Activated CD8-positive, alpha-beta memory T cell treated with anti-CD3 and anti-CD28 coated beads for 1 hour (primary cell): Measurements from ENCODE around the gene INSYN1.

Experiments
- DNase-seq, 2 donors: peaks; one replicate each; pipeline ENCODE4 v3.0.0-alpha.2; 2020; ENCODE audit warnings: low read depth in 1 of 2; ENCODE audit errors: extremely low read depth in 1 of 2

INSYN1 gene

DNA sequence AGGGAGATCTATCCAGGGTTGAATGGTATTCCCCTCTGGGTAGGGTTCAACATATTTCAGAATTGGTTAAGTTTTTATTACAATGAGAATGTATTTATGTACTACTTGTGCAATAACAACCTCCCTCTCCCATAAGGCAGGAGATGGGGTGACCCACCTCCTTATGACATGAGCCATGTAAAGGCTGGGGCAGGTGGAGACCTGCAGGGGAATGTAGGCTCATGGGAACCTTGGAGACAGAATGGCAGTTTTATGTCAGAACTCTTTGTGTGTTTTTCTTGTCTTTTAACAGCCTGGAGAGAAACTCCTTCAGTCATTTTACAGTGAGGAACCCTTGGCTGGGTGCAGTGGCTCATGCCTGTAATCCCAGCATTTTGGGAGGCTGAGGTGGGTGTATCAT, 24.6 kb upstream of the INSYN1 start:
- no peak for DNase-seq

DNA sequence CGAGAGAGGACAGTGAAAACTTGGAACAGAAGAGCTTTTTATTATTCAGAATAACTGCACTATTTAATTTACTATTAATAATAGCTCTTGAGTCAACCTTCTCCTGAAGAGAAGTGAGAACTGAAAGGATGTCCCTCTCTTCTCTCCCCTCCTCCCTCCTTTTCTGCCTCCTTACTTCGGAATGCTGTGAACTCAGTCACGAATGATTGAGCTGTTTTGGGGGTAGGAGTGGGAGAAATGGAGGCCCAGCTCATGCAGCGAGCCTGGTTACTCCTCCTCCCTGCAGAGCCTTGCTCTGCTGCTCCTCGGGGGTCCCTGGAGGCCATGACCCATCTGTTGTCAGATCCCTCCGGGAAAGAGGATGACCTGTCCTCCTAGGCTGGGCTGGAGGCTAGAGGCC, 20.3 kb upstream of the INSYN1 start:
- no peak for DNase-seq

DNA sequence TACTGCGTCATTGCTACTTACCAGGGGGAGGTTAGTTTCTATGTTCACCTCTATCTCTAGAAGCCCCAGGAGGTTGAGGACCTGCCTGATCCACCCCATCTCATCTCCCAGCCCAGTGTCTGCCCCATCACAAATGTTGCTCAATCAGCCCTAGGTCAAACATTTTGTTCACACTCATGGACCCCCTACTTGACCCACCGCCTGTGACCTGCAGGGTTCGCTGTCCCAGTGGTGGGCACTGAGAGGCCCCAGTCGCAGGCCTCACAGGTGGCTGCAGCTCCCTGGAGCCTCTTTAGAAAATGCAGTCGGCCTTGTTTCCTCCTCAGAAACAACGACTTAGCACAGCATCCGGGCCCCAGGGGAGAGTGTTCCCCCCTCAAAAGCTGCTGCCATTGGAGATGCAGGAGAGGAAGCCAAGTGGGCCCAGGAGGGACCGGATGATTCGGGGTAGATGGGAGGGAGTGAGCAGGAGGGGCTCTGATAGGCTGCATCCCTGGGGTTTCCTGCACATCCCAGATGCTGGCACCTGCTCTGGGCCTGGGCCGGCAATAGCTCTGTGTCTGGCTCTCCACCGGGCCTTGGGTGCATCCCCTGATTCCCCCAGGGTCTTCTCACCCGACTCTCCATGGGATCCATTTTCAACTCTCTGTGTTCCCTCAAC, 18.4 kb upstream of the INSYN1 start:
- no peak for DNase-seq

DNA sequence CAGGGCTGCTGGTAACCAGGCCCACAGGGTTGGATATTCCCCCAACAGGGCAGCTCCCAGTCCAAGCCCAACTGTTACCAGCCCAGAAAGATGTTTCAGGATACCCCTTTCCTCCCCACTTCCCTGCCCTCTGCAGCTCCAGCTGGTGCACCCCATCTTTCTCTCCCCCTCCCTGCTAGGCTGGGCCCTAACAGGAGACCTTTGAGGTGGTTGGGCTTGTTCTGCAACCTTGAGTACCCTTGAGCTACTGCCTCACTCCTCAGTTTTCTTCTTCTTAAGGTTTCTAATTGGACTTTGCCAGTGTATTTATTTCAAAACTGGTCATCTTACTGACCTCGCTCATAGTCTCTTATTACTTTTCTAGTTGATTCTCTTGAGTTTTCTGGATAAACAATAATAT, 16.9 kb upstream of the INSYN1 start:
- DNase-seq: no peak

DNA sequence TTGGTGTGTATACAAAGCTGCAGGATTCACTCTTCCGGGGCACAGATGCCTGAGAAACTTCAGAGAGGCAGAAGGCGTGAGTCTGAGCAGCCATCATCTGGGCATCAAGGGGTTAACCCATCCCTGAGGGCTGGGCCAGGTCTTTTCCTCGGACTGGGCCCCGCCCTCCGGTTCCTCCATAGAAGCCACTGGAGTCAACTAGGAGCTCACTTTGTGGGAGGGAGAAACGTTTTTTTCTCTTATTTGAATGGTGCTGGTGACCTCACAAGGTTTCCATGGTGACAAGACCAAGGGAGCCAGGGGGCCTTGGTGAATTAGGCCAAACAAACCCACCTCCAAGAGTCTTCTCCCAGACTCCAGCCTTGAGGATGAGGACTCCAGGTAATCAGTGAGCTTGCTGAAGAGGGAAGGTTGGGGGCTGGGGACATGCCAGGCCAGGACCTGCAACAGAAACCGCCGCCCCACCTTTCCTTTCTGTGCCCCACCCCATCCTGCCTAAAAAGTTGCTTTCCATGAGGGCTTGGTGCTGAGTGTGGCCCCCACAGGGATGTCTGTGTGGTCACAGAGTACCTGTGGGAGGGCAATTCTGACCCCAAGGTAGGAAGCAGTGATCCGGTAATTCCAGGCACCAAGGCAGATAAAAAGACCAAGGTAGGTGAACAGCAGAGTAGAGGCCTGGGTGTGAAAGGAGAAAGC, 14.8 kb upstream of the INSYN1 start:
- DNase-seq: no peak

DNA sequence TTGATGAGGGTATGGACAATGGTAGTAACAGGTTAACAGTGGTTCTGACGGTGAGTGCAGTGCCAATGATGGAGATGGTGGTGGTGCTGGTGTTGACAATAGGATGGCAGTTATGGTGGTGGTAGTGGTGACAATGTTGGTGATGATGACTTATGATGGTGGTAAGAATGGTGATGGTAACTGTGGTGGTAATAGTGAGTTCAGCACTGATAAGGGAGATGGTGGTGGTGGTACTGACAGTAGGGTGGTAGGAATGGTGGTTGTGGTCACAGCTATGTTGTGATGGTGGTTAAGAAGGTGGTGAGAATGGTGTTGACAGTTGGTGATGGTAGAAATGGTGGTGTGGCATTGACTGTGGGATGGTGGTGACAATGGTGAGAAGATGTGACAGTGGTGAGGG, 13.4 kb upstream of the INSYN1 start:
- no peak for DNase-seq

DNA sequence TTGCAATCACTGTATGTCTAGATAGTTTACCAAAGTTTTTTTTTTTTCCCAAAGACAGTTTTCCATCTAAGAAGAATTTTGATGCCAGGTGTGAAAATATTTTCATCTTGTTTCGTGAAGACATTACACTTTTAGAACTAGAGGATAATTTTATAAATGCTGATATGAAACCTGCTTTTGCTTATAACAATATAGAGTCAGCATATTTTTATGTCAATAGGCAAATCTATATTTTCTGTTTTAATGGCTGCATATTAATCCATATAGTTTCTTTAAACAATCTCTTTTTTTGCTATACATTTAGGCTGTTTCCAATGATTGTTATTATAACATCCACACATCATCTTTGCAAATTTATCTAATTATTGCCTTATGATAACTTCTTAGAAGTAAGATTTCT, 12.6 kb upstream of the INSYN1 start:
- no peak for DNase-seq

DNA sequence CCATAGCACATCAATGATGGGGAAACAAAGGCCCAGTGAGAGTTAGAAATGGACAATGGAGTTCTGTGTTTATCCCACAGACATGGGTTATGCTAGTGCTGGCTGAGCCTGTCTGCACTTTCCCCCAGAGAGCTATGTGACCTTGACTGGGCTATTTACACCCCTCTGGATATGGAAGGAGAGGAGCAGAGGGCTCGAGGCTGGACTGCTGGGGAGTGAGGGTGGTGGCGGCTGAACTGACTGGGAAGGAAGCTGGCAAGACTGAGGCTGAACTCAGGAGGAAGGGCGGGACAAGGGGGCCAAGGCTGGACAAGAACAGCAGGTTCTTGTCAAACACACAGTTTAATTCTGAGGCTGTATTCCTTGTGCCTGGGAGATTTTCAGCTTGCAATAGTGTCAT, 10.8 kb upstream of the INSYN1 start:
- no peak for DNase-seq

DNA sequence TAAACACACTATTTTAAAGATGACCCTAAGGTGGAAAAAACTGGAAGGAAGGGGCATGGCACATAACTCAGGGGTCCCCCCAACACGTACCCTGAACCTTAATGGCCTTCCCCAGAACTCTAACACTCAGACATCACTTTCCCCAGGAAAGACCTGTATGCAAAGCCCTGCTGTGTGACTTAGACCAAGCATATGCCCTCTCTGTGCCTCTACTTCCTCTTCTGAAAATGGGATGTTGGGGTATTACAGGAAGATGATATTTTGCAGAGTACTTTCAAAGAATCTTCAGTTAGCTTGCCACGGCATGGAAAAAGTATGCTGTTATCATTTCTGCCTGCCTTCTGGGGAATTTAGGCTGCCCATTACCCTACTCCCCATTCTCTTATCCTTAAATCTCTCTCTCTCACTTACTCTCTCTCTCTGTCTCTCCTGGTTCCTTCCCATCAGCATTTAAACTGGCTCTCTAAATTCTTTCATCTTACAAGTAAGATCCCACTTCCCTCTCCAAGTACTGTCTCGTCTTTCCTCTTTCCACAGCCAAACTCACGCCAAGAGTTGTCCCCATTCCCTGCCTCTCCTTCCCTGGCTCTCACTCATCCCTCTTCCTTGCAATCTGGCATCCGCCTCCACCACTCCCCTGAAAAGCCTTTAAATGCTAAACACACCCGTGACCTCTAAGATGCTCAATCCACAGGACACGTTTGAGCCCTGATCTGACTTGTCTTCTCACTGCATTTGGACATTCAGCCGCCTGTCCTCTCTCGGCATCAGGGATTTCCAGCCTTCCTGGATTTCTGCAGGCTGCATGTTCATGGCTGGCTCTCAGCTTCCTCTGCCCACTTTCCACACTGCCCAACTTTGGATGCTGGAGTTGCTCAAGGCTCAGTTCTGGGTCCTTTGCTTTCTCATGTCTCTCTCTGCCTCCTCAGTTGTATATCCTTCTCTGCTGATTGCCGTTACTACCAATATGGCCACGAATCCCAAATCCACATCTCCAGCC, 7.5 kb upstream of the INSYN1 start:
- DNase-seq: no peak

DNA sequence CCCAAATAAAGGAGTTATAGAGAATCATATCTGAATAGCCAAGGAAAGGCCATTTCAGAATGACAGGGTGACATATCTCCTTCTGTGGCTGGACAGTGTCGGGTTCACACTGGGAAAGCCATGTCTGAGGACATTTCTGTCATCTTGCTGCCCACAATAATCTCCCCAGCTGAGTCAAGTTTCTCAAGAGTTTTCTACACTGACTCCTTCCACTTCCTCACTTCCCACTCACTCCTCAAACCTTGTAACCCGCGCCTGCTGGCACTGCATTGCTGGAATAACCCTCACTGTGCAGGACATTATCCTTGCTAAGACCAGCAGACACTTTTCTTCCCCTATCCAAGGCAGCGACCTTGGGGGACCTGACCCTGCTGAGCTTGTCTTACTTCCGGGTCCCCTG, 5.3 kb upstream of the INSYN1 start:
- no peak for DNase-seq

DNA sequence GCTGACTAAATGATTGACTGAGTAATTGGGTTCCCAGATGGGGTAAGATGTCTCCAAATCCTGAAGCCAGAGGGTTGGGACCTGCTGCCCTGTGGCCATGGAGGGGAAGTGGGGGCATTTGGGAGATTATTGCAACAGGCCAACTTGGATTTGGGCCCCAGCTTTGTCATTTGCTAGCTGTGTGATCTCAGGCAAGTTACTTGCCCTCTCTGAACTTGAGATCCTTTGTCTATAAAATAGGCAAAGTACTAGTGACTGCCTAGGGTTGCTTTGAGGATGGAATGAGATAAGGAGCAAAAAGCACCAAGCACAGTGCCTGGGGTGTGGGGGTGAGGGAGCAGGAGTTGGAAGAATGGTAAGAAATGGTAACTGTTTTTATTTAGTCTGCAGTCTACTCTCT, 4.4 kb upstream of the INSYN1 start:
- DNase-seq: no peak

DNA sequence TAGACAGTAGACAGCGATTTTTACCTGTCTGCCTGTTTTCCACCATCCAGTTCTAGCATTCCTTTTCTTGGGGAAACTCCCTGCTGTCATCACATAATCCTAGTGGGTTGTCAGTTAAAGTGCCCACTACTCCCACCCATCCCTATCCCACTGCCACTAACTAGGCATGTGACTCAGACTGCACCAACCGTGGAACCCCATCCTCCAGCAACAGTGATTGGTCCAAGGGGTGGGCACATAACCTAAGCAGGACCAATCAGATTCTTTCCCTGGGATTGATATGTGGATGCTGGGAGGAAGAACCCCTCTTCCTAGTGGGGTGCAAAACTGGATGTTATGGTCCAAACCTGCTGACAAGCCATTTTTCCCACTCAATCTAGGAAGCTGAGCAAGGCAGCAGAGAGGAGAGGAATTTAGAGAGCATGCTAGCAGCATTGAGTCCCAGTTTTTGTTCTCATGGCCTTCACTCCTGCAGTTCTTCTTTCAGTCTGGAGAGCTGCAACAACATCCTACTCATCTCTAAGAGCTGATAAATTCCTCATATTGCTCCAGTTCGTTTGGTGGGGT, 3.9 kb upstream of the INSYN1 start:
- DNase-seq: no peak

DNA sequence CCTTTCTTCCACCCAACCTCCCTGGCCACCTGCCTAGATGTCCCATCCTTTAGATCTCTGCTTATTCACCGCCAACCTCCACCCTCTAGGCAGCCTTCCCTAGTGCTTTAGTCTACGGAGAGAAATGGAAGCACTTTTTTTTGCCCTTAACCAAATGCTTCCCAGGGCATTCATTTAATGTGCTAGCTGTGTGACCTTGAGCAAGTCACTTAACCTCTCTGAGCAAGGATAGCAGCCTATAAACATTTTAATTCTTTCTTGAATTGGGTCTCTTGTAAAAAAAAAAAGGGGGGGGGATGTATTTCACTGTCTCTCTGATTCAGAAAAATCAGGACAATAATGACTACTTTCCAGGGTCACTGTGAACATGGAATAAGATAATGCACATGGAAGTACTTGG, 3.2 kb upstream of the INSYN1 start:
- no peak for DNase-seq

DNA sequence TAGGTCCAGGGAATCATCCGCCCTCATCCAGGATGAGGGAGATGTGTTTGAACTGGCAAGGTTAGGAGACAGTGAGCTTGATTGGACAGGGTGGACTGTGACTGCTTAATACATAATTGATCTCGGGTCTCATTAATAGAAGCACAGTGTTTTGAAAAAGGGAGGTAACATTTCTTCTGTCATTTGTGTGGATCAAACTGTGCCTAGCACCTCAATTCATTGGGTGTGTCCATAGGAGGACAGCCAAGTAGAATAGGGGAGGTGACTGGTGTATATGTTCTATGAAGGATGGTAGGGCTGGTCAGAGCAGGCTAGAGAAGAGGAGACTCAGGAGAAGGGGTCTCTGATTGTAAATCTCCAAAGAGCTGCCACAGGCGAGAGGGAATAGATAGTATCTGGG, 2.8 kb upstream of the INSYN1 start:
- DNase-seq: no peak

DNA sequence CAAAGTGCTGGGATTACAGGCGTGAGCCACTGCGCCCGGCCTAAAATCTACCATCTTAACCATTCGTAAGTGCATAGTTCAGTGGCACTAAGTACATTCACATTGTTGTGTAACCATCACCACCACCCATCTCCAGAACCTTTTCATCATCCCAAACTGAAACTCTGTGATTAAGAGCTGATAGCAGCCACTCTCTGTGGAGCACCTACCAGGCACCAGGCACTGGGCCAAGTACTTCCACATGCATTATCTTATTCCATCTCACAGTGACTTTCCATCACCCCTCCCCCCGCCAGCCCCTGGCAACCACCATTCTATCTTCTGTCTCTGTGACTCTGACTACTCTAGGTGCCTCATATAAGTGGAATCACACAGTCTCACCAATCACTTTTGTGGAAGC, 2.3 kb upstream of the INSYN1 start:
- no peak for DNase-seq

DNA sequence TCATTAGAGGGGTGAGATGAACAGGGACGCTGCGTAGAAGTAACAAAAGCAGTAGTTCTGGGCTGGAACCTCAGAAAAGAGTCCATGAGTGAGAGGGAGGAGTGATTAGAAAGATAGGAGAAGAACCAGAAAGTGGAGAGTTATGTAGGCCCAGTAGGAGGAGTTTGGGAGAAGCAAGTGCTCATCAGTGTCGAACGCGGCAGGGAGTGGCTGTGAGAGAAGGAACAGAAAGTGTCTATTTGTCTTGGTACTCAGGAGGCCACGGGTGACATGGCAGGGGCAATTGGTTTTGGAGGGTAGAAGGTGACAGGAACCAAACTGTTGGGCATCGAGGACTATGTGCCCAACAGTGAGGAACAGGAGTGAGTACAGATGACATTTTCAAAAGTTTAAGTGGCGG, 1.3 kb upstream of the INSYN1 start:
- no peak for DNase-seq

DNA sequence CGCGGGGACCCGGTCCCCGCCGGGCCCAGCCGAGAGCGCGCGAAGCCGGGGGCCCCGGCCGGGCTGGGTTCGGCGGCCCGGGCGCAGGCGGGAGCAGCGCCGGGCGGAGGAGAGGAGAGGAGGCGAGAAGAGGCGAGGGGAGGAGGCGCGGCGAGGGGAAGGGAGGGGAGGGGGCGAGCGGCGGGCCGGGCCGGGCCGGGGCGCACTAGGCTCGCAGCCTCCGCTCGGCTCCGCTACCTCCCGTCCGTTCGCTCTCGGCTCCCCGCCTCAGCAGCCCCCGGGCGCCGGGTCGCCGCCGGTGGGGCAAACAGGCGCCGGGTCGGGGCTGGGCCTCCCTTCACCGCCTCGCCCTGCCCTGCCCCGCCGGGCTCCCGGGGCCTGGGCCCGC, 351 bp downstream of the INSYN1 start:
- DNase-seq: no peak

DNA sequence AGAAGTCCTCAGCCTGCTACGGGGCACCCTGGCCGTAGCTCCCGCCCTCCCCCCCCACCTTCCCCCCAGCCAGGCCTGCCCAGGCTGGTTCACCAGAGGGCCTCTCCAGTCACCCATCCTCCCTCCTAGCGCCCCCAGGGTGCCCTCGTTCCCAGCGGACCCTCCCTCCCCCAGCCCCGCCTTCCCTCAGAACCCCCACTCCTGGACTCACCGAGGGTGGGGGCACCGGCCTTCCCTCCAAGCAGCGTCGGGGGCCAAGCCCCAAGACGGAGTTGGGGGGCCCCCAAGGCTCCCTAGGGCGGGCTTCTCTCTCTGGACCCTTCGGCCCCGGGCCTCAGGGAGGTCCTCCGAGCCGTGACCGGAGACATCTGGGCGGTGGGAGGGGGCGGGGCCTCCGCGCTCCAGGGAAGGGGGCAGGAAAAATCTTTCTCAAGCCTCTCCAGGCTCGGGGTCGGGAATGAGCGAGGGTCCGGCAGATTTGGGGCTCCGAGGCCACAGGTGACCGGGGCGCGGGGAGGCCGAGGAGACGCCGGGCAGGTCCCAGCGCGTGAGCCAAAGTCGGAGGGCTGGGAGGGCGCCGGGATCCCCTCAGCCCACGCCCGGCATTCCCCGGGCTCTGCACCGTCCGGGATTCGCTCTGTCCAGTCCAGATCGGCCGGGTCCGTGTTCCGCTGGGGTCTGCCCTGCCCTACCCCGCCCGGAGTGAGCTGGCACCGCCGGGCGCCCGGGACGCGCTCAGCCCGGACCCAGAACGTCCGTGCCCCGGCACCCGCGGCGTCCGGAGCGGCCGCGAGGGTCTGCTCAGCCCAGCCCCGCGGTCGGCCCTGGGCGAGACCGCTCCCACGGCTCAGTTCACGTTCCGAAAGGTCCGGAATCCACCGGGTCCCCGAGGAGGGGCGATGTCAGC, 999 bp downstream of the INSYN1 start:
- no peak for DNase-seq

DNA sequence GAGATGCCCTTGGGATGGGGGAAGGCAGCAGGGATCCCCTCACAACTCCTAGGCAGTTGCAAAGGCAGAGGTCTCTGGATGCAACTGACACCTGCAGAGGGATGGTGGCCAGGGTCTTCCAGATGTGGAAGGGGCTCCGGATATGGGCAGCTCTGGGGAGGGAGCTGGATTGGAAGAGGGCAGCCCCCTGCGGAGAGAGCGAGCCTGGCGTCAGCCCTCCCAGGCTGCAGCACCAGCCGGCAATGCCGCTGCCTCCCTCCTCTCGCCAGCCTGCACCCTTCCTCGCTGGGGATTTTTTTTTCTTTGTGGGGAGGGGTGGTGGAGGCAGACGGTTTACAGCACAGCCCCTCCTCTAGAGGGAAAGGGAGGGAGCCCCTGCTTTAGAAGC, 1.6 kb downstream of the INSYN1 start:
- DNase-seq: no peak

DNA sequence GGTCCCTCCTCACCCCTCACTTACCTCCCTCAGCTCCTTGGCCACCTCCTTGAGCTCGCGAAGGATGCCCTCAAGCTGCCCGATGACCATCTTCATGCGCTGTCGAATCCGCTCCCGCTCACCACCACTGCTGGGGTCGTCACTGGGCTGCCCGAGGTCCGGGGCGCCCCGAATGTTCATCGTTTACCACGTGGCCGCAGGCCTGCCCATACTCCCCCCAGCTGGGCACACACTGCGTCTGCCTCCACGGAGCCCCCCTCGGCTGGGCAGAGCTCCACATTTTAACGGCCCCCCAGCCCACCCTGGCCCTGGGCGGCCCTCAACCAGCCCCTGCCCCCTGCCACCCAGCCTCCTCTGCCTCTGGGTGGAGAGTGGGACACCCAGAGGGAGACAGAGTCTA, 2.2 kb downstream of the INSYN1 start:
- DNase-seq: no peak
